ENCODE data around the gene TREML4. TPM values are rescaled to one million over a fixed set of nuclear protein-coding genes. Genes with fewer than 3 reads are reported as not detected.
A peak's percentile ranks its signal among the peaks of the same experiment; 100 is the strongest.

TREML4 gene
- total and polyA plus RNA-seq, 9 of the 15 experiments (the other 6 are each of a cell fraction or from before 2014, with no cell fraction given): not detected

DNA sequence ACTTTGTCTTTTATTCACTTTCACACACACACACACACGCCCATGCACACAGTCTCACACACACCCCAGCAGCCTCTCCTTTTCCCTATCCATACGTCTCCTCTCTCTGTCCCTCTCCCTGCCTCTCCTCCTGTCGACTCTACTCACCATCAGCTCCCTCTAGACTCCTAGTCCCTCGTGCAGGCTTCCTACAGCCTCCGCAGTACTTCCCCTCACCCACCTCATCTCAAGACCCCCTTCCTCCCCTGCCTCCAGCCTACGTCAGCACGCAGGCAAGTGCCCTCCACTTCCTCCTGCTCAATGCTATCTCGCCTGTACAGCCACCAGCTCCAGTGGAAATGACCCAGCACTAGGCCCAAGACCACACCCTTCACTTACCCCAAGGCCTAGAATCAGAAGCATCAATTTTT, 26.4 kb upstream of the TREML4 start (continued):
- TF ChIP-seq ZFX (CRISPR knock-in tag; IDR thresholded peaks at IDR 0.05) (peak; percentile 31), ZNF3 (CRISPR knock-in tag; IDR thresholded peaks at IDR 0.05) (no peak), GABPB2 (CRISPR knock-in tag; conservative IDR thresholded peaks at IDR 0.05) (no peak), ZNF133 (CRISPR knock-in tag; IDR thresholded peaks at IDR 0.05) (no peak), NUFIP1 (IDR thresholded peaks at IDR 0.05; ENCODE audit: partially characterized antibody) (no peak), ZNF77 (CRISPR knock-in tag; IDR thresholded peaks at IDR 0.05) (no peak), BHLHE40 (IDR thresholded peaks at IDR 0.05; ENCODE audit: low read length) (no peak), CHCHD3 (CRISPR knock-in tag; IDR thresholded peaks at IDR 0.05) (no peak), ZNF551 (CRISPR knock-in tag; IDR thresholded peaks at IDR 0.05) (no peak), FOXA1 (IDR thresholded peaks at IDR 0.05; ENCODE audit: borderline replicate concordance) (no peak), YY1 (IDR thresholded peaks at IDR 0.05; ENCODE audit: borderline replicate concordance in 1 of 3, control insufficient read depth in 1 of 3, extremely low read depth in 1 of 3, insufficient read depth in 3 of 3, insufficient read length in 1 of 3, insufficient replicate concordance in 2 of 3, low read depth in 1 of 3, low read length in 2 of 3) (no peak), YBX1 (IDR thresholded peaks at IDR 0.05) (no peak), CBFB (CRISPR knock-in tag; IDR thresholded peaks at IDR 0.05) (0 out of 2 replicates have a peak, but pooled peaks have one; percentile 35), ZNF184 (CRISPR knock-in tag; IDR thresholded peaks at IDR 0.05) (no peak), PTBP1 (IDR thresholded peaks at IDR 0.05; ENCODE audit: low read depth, low read length) (no peak)
- TF ChIP-seq, protein P1, sequence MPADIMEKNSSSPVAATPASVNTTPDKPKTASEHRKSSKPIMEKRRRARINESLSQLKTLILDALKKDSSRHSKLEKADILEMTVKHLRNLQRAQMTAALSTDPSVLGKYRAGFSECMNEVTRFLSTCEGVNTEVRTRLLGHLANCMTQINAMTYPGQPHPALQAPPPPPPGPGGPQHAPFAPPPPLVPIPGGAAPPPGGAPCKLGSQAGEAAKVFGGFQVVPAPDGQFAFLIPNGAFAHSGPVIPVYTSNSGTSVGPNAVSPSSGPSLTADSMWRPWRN (IDR thresholded peaks at IDR 0.05; ENCODE audit: low read depth): no peak
- TF ChIP-seq, protein P2, sequence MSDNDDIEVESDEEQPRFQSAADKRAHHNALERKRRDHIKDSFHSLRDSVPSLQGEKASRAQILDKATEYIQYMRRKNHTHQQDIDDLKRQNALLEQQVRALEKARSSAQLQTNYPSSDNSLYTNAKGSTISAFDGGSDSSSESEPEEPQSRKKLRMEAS (CRISPR knock-in tag; IDR thresholded peaks at IDR 0.05): no peak
- TF ChIP-seq, protein P3, sequence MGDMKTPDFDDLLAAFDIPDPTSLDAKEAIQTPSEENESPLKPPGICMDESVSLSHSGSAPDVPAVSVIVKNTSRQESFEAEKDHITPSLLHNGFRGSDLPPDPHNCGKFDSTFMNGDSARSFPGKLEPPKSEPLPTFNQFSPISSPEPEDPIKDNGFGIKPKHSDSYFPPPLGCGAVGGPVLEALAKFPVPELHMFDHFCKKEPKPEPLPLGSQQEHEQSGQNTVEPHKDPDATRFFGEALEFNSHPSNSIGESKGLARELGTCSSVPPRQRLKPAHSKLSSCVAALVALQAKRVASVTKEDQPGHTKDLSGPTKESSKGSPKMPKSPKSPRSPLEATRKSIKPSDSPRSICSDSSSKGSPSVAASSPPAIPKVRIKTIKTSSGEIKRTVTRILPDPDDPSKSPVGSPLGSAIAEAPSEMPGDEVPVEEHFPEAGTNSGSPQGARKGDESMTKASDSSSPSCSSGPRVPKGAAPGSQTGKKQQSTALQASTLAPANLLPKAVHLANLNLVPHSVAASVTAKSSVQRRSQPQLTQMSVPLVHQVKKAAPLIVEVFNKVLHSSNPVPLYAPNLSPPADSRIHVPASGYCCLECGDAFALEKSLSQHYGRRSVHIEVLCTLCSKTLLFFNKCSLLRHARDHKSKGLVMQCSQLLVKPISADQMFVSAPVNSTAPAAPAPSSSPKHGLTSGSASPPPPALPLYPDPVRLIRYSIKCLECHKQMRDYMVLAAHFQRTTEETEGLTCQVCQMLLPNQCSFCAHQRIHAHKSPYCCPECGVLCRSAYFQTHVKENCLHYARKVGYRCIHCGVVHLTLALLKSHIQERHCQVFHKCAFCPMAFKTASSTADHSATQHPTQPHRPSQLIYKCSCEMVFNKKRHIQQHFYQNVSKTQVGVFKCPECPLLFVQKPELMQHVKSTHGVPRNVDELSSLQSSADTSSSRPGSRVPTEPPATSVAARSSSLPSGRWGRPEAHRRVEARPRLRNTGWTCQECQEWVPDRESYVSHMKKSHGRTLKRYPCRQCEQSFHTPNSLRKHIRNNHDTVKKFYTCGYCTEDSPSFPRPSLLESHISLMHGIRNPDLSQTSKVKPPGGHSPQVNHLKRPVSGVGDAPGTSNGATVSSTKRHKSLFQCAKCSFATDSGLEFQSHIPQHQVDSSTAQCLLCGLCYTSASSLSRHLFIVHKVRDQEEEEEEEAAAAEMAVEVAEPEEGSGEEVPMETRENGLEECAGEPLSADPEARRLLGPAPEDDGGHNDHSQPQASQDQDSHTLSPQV (IDR thresholded peaks at IDR 0.05): peak; percentile 70; the same call in 1 of the 2 replicates
- TF ChIP-seq, protein P4, sequence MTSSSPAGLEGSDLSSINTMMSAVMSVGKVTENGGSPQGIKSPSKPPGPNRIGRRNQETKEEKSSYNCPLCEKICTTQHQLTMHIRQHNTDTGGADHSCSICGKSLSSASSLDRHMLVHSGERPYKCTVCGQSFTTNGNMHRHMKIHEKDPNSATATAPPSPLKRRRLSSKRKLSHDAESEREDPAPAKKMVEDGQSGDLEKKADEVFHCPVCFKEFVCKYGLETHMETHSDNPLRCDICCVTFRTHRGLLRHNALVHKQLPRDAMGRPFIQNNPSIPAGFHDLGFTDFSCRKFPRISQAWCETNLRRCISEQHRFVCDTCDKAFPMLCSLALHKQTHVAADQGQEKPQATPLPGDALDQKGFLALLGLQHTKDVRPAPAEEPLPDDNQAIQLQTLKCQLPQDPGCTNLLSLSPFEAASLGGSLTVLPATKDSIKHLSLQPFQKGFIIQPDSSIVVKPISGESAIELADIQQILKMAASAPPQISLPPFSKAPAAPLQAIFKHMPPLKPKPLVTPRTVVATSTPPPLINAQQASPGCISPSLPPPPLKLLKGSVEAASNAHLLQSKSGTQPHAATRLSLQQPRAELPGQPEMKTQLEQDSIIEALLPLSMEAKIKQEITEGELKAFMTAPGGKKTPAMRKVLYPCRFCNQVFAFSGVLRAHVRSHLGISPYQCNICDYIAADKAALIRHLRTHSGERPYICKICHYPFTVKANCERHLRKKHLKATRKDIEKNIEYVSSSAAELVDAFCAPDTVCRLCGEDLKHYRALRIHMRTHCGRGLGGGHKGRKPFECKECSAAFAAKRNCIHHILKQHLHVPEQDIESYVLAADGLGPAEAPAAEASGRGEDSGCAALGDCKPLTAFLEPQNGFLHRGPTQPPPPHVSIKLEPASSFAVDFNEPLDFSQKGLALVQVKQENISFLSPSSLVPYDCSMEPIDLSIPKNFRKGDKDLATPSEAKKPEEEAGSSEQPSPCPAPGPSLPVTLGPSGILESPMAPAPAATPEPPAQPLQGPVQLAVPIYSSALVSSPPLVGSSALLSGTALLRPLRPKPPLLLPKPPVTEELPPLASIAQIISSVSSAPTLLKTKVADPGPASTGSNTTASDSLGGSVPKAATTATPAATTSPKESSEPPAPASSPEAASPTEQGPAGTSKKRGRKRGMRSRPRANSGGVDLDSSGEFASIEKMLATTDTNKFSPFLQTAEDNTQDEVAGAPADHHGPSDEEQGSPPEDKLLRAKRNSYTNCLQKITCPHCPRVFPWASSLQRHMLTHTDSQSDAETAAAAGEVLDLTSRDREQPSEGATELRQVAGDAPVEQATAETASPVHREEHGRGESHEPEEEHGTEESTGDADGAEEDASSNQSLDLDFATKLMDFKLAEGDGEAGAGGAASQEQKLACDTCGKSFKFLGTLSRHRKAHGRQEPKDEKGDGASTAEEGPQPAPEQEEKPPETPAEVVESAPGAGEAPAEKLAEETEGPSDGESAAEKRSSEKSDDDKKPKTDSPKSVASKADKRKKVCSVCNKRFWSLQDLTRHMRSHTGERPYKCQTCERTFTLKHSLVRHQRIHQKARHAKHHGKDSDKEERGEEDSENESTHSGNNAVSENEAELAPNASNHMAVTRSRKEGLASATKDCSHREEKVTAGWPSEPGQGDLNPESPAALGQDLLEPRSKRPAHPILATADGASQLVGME (CRISPR knock-in tag; IDR thresholded peaks at IDR 0.05): peak; percentile 57; the same call in 1 of the 2 replicates
